ENCODE results near the gene C1orf159.

DNA sequence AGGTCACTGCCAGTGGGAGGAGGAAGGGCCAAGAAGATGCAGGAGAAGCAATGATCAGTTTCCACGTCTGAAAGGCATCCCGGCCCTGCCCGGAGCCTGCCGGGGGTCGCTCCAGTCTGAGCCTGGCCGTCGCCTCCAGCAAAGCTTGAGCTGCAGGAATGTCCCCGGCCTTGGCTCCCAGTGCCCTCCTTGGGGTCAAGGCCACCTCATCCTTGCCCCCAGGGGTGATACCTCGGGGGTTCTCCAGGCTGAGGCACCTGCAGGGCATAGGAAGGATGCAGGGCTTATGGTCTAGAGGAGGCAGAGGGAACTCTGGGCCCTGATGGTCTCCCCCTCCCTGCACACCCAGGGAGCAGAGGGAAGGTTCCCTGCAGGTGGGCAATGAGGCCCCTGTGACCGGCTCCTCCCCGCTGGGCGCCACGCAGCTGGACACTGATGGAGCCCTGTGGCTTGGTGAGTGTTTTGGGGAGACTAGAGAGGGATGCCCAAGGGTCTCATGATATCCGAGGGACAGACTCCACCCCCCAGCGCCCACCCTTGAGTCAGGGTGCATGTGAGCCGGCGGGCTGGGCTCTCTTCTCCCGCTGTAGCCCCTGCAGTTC, 61.7 kb downstream of the C1orf159 start:
- TF ChIP-seq, protein P1, sequence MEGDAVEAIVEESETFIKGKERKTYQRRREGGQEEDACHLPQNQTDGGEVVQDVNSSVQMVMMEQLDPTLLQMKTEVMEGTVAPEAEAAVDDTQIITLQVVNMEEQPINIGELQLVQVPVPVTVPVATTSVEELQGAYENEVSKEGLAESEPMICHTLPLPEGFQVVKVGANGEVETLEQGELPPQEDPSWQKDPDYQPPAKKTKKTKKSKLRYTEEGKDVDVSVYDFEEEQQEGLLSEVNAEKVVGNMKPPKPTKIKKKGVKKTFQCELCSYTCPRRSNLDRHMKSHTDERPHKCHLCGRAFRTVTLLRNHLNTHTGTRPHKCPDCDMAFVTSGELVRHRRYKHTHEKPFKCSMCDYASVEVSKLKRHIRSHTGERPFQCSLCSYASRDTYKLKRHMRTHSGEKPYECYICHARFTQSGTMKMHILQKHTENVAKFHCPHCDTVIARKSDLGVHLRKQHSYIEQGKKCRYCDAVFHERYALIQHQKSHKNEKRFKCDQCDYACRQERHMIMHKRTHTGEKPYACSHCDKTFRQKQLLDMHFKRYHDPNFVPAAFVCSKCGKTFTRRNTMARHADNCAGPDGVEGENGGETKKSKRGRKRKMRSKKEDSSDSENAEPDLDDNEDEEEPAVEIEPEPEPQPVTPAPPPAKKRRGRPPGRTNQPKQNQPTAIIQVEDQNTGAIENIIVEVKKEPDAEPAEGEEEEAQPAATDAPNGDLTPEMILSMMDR (IDR thresholded peaks at IDR 0.05) = no peak
- TF ChIP-seq POLR2AphosphoS5 (IDR thresholded peaks at IDR 0.05; ENCODE audit: insufficient read depth in 1 of 2, low read depth in 1 of 2) = no peak
- TF ChIP-seq POLR2A (IDR thresholded peaks at IDR 0.05) = no peak
